Fibroblast of lung (primary cell): ENCODE results near the gene CDKN2AIP. TPM values are rescaled to one million over a fixed set of nuclear protein-coding genes. Genes with fewer than 3 reads are reported as not detected.

Experiments
- DNase-seq, 2 donors: peaks; one replicate each; pipeline versions ENCODE4 v3.0.0 to v3.0.0-alpha.2; 2010; ENCODE audit warnings: low read depth in 2 of 2
- H2AFZ ChIP-seq: 2 replicates; pipeline ENCODE4 v1.5.1; 2012; ENCODE audit warnings: low read length, control low read depth, inconsistent platforms
- H3K27ac ChIP-seq: 2 replicates; pipeline ENCODE4 v1.5.1; 2011; ENCODE audit warnings: low read length, control low read depth; ENCODE audit not compliant: insufficient read depth
- H3K27me3 ChIP-seq: 2 replicates; pipeline ENCODE4 v1.5.1; 2011; ENCODE audit warnings: mild to moderate bottlenecking, low read length; ENCODE audit not compliant: control insufficient read depth, insufficient read depth
- H3K36me3 ChIP-seq: 2 replicates; pipeline ENCODE4 v1.5.1; 2011; ENCODE audit warnings: low read length; ENCODE audit not compliant: control insufficient read depth, insufficient read depth
- H3K4me1 ChIP-seq: 2 replicates; pipeline ENCODE4 v1.5.1; 2011; ENCODE audit warnings: low read length; ENCODE audit not compliant: control insufficient read depth, insufficient read depth; ENCODE audit errors: extremely low read depth
- H3K4me2 ChIP-seq: 2 replicates; pipeline ENCODE4 v1.5.1; 2011; ENCODE audit warnings: low read length, control low read depth; ENCODE audit not compliant: insufficient read depth; ENCODE audit errors: extremely low read depth
- H3K4me3 ChIP-seq, 4 experiments: fragments of 200-600 bp in 1 of 4; sonication (generic) in 1 of 4; replicated peaks in 1 of 4; 2 replicates each; pipeline ENCODE4 v1.5.1; 2011 to 2016; ENCODE audit warnings: low read length in 4 of 4, low read depth in 3 of 4, mild to moderate bottlenecking in 3 of 4, control low read depth in 2 of 4, inconsistent platforms in 1 of 4, mixed read lengths in 1 of 4; ENCODE audit not compliant: insufficient read depth in 1 of 4; ENCODE audit errors: control extremely low read depth in 1 of 4
- H3K79me2 ChIP-seq: 2 replicates; pipeline ENCODE4 v1.5.1; 2012; ENCODE audit warnings: mild to moderate bottlenecking, low read length, inconsistent platforms; ENCODE audit not compliant: control insufficient read depth, insufficient read depth
- H3K9ac ChIP-seq: 2 replicates; pipeline ENCODE4 v1.5.1; 2011; ENCODE audit warnings: mild to moderate bottlenecking, low read length, control low read depth; ENCODE audit not compliant: insufficient read depth
- H3K9me3 ChIP-seq: 2 replicates; pipeline ENCODE4 v1.5.1; 2012; ENCODE audit warnings: low read depth, low read length; ENCODE audit not compliant: control insufficient read depth, insufficient read depth
- H4K20me1 ChIP-seq: 2 replicates; pipeline ENCODE4 v1.5.1; 2011; ENCODE audit warnings: low read length; ENCODE audit not compliant: control insufficient read depth, insufficient read depth; ENCODE audit errors: extremely low read depth
- CTCF ChIP-seq, 2 donors: IDR thresholded peaks in 1 of 2; conservative IDR thresholded peaks in 1 of 2; 1 replicate in 1 of 2; 2 replicates in 1 of 2; pipeline ENCODE4 v1.5.1; 2011 to 2012; ENCODE audit warnings: low read length in 2 of 2, control low read depth in 1 of 2, inconsistent platforms in 1 of 2, low read depth in 1 of 2, mild to moderate bottlenecking in 1 of 2
- EZH2 ChIP-seq: IDR thresholded peaks from 2 replicates; pipeline ENCODE4 v1.5.1; 2012; ENCODE audit warnings: low read length, control low read depth, mild to moderate bottlenecking; ENCODE audit errors: missing control alignments
- polyA plus RNA-seq, 2 donors: library from polyadenylated mRNA; depleted of rRNA in 1 of 2; stranded (reverse) in 1 of 2; unstranded in 1 of 2; fragments of >200 nt; gene quantifications; 2 replicates each; pipeline ENCODE4 v1.2.1, GENCODE V29; 2011 to 2012; ENCODE audit warnings: missing spikeins in 1 of 2
- total RNA-seq: library from RNA; depleted of rRNA; stranded (reverse); fragments of >200 nt; gene quantifications from 2 replicates; pipeline ENCODE4 v1.2.1, GENCODE V29; 2014

CDKN2AIP gene
- total and polyA plus RNA-seq, 2 donors (not counting 1 experiment from before 2014, with no cell fraction given), result 15.4 to 20.5 TPM

- Histone ChIP-seq H3K27ac (no peak overlapping the region), H2AFZ (no peak overlapping the region)
Observed at GRCh38 chr4:183411291-183411861, 33.1 kb upstream of the CDKN2AIP start.

GRCh38 chr4:183412821-183413220, 31.6 kb upstream of the CDKN2AIP start:
- H3K36me3 ChIP-seq, result no peaks in the 10 kb centered on the region
- no peak overlapping the region for H2AFZ ChIP-seq
- H3K9ac ChIP-seq, result no peak overlapping the region
- no peaks in the 10 kb centered on the region for H3K79me2 ChIP-seq
- H3K27ac ChIP-seq, result no peak overlapping the region
- no peaks in the 10 kb centered on the region for H3K9me3 ChIP-seq
- no peaks in the 10 kb centered on the region for H3K27me3 ChIP-seq
- H3K4me3 ChIP-seq, result no peak overlapping the region
- no peak overlapping the region for H3K4me2 ChIP-seq
- no peaks in the 10 kb centered on the region for H4K20me1 ChIP-seq
- DNase-seq, result no peak
- H3K4me1 ChIP-seq, result no peaks in the 10 kb centered on the region
- no peak for TF ChIP-seq EZH2
- no peak for TF ChIP-seq CTCF (conservative IDR thresholded peaks at IDR 0.05 in 1 of 2, IDR thresholded peaks at IDR 0.05 in 1 of 2; ENCODE audit: low read depth in 1 of 2, low read length in 2 of 2)

More at GRCh38 chr4:183411291-183411861, 33.1 kb upstream of the CDKN2AIP start:
- Histone ChIP-seq H3K36me3 (no peaks in the 10 kb centered on the region), H3K79me2 (no peaks in the 10 kb centered on the region), H3K9ac (no peak overlapping the region), H3K4me2 (no peak overlapping the region), H3K4me3 (no peak overlapping the region), H3K27me3 (no peaks in the 10 kb centered on the region), H3K4me1 (no peaks in the 10 kb centered on the region), H4K20me1 (no peaks in the 10 kb centered on the region), H3K9me3 (no peaks in the 10 kb centered on the region)
- DNase-seq, result peak in 1 of 2 donors; percentile 96
- TF ChIP-seq EZH2 (no peak), CTCF (conservative IDR thresholded peaks at IDR 0.05 in 1 of 2, IDR thresholded peaks at IDR 0.05 in 1 of 2; ENCODE audit: low read depth in 1 of 2, low read length in 2 of 2) (no peak)

GRCh38 chr4:183413234-183414200, 30.9 kb upstream of the CDKN2AIP start:
- TF ChIP-seq CTCF (conservative IDR thresholded peaks at IDR 0.05 in 1 of 2, IDR thresholded peaks at IDR 0.05 in 1 of 2; ENCODE audit: low read depth in 1 of 2, low read length in 2 of 2) (no peak), EZH2 (no peak)
- Histone ChIP-seq H3K27ac (no peak overlapping the region), H3K9ac (no peak overlapping the region), H3K36me3 (no peaks in the 10 kb centered on the region), H3K27me3 (no peaks in the 10 kb centered on the region), H3K4me2 (no peak overlapping the region), H3K4me3 (no peak overlapping the region), H3K9me3 (no peaks in the 10 kb centered on the region), H2AFZ (no peak overlapping the region), H3K4me1 (no peaks in the 10 kb centered on the region), H4K20me1 (no peaks in the 10 kb centered on the region), H3K79me2 (no peaks in the 10 kb centered on the region)
- DNase-seq, result no peak
